ENCODE results near the gene HOXB8.

HOXB8 gene

GRCh38 chr17:48610282-48611211 is 4.5 kb downstream of the HOXB8 start, which contains the start of gene HOXB7:
Gene HOXB7 (minus strand): TSS chr17:48611017. CDS start chr17:48610918, 99 bp downstream.
- DNase-seq (ENCODE audit: low spot score): no peak

GRCh38 chr17:48609759-48610281 is 5.3 kb downstream of the HOXB8 start:
- DNase-seq (ENCODE audit: low spot score): no peak

DNA sequence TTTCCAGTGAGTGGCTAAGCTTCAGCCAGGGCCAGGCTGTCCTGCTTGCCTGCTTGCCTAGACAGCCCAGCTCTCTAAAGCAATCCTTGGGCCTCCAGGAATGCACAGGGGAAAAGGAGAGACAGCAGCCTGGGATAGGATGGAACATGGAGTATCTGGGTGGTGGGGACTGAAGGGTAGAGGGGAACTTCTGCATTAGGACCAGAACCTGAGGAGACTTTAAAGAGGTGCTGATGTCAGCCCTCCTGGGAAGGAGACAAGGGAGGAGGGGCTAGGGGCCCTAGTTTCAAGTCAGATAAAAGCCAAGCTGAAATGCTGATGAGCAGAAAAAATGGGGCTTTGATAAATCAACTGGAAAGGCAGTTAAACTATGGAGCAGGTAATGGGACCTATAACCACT is 6.1 kb downstream of the HOXB8 start:
- no peak for DNase-seq (ENCODE audit: low spot score)

DNA sequence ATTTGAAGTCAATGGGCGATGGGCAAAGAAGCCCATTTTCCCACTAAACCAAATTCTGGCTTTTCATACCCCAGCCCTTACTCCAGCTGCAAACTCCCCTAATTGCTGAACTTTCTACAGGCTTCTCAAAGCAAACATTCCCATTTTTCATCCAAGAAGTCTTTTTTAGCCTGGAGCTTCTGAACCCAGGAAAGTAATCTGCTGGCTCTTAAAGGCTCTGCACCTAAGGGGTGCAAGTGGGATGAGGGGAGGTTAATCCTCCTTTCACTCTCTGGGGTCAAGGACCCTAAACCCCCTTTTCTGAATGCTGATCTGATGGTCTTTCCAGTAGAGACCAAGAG is 6.6 kb downstream of the HOXB8 start:
- DNase-seq (ENCODE audit: low spot score): no peak

DNA sequence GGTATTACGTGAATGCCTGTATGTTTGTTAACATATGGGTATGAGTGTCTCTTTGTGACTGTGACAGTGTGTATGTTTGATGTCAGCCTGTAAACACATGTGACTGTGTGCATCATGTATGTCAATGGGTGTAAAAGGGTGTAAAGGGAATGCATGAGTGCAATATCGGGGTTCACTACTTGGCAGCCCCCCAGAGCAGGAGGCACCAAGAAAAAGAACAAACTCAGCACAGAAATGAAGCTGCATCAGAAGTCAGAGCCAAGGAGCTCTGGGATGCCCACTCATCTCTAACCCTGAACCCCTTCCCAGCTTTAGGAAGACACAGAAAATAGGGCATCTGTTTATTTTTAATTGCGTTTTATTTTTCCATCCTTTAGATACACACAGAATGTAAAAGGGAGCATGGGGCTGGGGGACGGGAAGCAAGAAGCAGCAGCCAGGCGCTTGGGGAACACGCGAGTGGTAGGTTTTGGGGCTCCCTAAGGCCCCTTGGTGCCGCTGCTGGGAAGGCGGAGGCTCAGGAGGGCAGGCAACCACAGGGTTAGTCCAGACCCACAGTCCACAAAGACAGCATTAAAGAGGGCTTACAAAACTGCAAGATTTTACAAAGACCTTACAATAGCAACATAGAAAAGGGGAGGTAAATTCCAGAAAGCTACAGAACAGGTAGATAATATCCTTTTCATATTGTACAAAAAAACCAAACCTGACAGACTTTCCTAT is 8.0 kb downstream of the HOXB8 start:
- no peak for DNase-seq (ENCODE audit: low spot score)

- DNase-seq (ENCODE audit: low spot score): no peak
These were observed 8.9 kb downstream of the HOXB8 start for GRCh38 chr17:48605991-48606891.

GRCh38 chr17:48605409-48605919 is 9.6 kb downstream of the HOXB8 start:
- DNase-seq (ENCODE audit: low spot score): no peak

- DNase-seq (ENCODE audit: low spot score): no peak
These were observed 10.2 kb downstream of the HOXB8 start, which contains the start of gene HOXB6 for GRCh38 chr17:48604770-48605329. Gene HOXB6 (minus strand): TSS chr17:48604986. CDS start chr17:48598150, 6,836 bp downstream.

DNA sequence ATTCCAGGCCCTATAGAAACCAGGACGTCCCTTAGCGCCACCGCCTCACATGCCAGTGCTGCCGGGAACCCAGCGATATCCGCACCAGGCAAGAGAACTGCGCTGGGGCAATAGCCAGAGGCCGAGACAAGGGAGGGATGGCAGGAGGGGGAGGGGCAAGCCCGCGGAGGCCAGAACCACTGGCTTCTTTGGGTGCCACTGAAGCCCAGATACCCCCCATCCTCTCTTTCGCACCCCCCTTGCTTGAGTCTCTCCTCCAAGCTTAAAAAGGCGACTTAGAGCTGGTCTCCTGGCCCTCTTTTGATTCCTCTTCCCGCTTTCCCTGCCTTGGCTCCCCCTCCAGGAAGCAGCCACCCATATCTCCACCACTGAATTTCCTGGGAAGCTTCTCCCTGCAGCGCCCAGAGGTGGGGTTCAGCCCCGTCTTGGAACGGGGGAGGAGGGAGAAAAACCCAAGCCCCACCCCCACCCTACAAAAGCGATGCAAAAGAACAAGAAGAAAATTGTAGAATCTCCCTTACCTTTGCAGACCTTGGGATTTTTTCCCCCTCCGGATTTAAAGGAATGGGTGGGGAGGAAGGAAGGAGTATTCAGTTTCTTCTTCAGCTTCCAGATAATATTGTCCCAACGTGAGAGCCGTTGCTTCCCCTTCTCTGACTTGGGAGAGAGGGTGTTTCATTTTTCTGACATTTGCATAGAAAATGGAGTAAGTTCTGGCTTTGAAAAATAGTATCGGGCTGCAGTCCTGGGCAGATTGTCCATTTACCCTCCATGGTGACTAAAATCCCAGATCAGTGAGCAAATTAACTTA is 10.9 kb downstream of the HOXB8 start:
- no peak for DNase-seq (ENCODE audit: low spot score)

GRCh38 chr17:48601539-48602425 is 13.3 kb downstream of the HOXB8 start:
- no peak for DNase-seq (ENCODE audit: low spot score)

DNA sequence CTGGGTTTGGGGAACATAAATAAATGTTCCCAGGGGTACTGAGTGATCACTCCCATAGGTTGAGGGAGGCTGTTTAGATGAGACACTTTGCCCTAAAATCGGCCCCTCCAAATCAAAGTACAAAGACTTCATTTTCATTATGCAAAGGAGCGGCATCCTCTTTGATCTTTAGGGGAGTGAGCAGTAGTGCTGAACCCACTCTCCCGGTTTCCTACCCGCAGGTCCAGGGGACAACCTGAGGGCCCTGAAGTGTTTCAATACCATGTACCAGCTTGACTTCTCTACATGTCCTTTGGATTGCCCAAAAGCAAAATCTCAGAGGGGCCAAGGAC is 13.9 kb downstream of the HOXB8 start:
- DNase-seq (ENCODE audit: low spot score): no peak

DNA sequence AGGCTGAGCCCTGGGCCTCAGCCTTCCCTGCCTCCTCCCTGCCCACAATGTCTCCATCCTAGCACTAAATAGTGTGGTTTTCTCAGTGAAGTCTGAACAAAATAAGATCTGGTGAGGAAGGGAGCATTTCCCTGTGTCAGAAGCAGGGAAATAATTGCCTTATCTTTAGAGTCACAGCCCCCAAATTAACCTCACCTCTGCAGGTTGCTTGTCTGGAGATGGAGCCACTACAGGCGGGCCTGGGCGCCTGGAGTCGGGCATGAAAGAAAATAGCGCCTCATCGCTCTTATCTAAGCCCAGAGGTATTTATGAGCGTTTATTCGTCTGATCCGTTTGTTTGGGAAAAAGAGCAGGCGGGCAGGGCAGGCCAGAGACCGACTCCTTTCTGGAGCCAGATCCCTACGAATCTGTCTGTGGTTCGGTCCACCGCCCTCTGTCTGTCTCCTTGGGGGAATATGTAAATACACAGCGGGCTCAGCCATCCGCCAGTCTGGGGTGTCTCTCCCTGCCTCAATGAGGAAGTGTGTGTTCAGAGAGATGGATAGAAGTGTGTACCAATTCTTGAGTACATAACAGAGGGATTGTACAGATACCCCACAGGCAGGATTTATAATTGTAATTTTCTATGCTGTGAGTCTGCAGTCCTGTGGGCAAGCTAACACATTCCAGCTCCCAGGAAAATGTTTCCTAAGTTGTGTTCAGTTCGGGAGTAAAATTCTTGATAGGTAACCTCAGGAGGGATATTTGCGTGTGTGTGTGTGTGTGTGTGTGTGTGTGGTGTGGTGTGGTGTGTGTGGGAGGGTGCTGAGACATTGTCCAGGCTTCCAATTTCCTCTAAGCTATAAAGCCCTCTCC is 14.6 kb downstream of the HOXB8 start:
- DNase-seq (ENCODE audit: low spot score): no peak

- no peak for DNase-seq (ENCODE audit: low spot score)
These were observed 15.7 kb downstream of the HOXB8 start for GRCh38 chr17:48599354-48599753.

DNA sequence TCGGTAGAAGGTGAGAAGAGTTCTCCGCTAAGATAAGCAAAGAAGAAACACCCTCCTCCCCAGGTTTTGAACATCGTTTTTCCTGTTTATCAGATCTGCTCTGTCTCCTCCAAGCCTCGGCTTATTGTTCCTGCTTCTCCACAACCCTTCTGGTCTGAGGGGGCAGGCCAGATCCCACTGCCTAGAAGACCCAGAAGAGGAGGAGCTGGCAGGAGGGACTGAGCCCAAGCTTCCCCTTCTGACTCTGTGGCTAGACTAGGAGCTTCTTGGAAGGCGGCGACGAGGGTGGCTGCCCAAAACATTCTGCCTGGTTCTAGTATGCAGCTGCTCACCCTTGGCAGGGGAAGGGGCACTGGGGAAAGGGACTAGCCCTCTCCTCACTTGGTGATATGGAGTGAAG is 16.4 kb downstream of the HOXB8 start:
- no peak for DNase-seq (ENCODE audit: low spot score)

GRCh38 chr17:48597778-48598631 is 17.1 kb downstream of the HOXB8 start:
- DNase-seq (ENCODE audit: low spot score): no peak

- DNase-seq (ENCODE audit: low spot score): no peak
These were observed 17.6 kb downstream of the HOXB8 start for GRCh38 chr17:48597528-48597777.

GRCh38 chr17:48596735-48597527 is 18.2 kb downstream of the HOXB8 start:
- DNase-seq (ENCODE audit: low spot score): no peak

All from putamen (tissue), 1 donor.